ENCODE results near the gene DUSP16. TPM values are rescaled to one million over a fixed set of nuclear protein-coding genes. Genes with fewer than 3 reads are reported as not detected.

The DUSP16 gene
- total RNA-seq, 1 donor from 2014 or later = 52.1 TPM

- no peak for TF ChIP-seq CTCF (conservative IDR thresholded peaks at IDR 0.05)
- Mint-ChIP-seq H3K27ac (no peak overlapping the region), H3K9me3 (no peaks in the 10 kb centered on the region), H3K27me3 (no peaks in the 10 kb centered on the region), H3K4me3 (no peak overlapping the region), H3K4me1 (ENCODE audit: unreplicated experiment) (peaks cover 10% of the 10 kb centered on the region), H3K36me3 (peaks cover 45% of the 10 kb centered on the region)
- no peak for DNase-seq (ENCODE audit: extremely low spot score, unreplicated experiment)
Measured at GRCh38 chr12:12501121-12501520, 61.5 kb downstream of the DUSP16 start.

- H3K4me1 Mint-ChIP-seq (ENCODE audit: unreplicated experiment) = peaks cover 1% of the 10 kb centered on the region
- H3K4me3 Mint-ChIP-seq = no peak overlapping the region
- no peaks in the 10 kb centered on the region for H3K9me3 Mint-ChIP-seq
- peak overlapping the region; percentile 21 for H3K27ac Mint-ChIP-seq
- no peak for TF ChIP-seq CTCF (conservative IDR thresholded peaks at IDR 0.05)
- H3K27me3 Mint-ChIP-seq = no peaks in the 10 kb centered on the region
- peaks cover 48% of the 10 kb centered on the region for H3K36me3 Mint-ChIP-seq
- no peak for DNase-seq (ENCODE audit: extremely low spot score, unreplicated experiment)
Measured at GRCh38 chr12:12499909-12500604, 62.6 kb downstream of the DUSP16 start.

GRCh38 chr12:12498210-12498609, 64.5 kb downstream of the DUSP16 start:
- Mint-ChIP-seq H3K27ac (no peak overlapping the region), H3K4me3 (no peak overlapping the region), H3K27me3 (no peaks in the 10 kb centered on the region), H3K4me1 (ENCODE audit: unreplicated experiment) (no peaks in the 10 kb centered on the region), H3K9me3 (no peaks in the 10 kb centered on the region), H3K36me3 (peaks cover 38% of the 10 kb centered on the region)
- no peak for DNase-seq (ENCODE audit: extremely low spot score, unreplicated experiment)
- no peak for TF ChIP-seq CTCF (conservative IDR thresholded peaks at IDR 0.05)

- no peaks in the 10 kb centered on the region for H3K27me3 Mint-ChIP-seq
- H3K36me3 Mint-ChIP-seq = peaks cover 25% of the 10 kb centered on the region
- H3K4me3 Mint-ChIP-seq = no peak overlapping the region
- no peak for DNase-seq (ENCODE audit: extremely low spot score, unreplicated experiment)
- no peaks in the 10 kb centered on the region for H3K4me1 Mint-ChIP-seq (ENCODE audit: unreplicated experiment)
- H3K9me3 Mint-ChIP-seq = no peaks in the 10 kb centered on the region
- H3K27ac Mint-ChIP-seq = no peak overlapping the region
- no peak for TF ChIP-seq CTCF (conservative IDR thresholded peaks at IDR 0.05)
Measured at GRCh38 chr12:12495536-12495935, 67.1 kb downstream of the DUSP16 start.

GRCh38 chr12:12492547-12492946, 70.1 kb downstream of the DUSP16 start:
- Mint-ChIP-seq H3K4me3 (no peak overlapping the region), H3K36me3 (peaks cover 23% of the 10 kb centered on the region), H3K4me1 (ENCODE audit: unreplicated experiment) (peaks cover 5% of the 10 kb centered on the region), H3K27ac (no peak overlapping the region), H3K9me3 (no peaks in the 10 kb centered on the region), H3K27me3 (no peaks in the 10 kb centered on the region)
- DNase-seq (ENCODE audit: extremely low spot score, unreplicated experiment) = no peak
- no peak for TF ChIP-seq CTCF (conservative IDR thresholded peaks at IDR 0.05)

Data from type B pancreatic cell (in vitro differentiated cells).